ENCODE measurements around the gene MYLK2.
"Not testable (repeated sequence)": the region's sequence is repeated elsewhere in the genome, so short reads cannot be mapped to it uniquely, and the experiment has no call there.

The MYLK2 gene

GRCh38 chr20:31819083-31819784, at the start of gene MYLK2:
Gene MYLK2 (plus strand): TSS chr20:31819356. CDS start chr20:31819581, 225 bp downstream.
- peak; percentile 79 for DNase-seq

GRCh38 chr20:31769681-31770080, 49.5 kb upstream of the MYLK2 start:
- DNase-seq = no peak

- no peak for DNase-seq
Measured at GRCh38 chr20:31770243-31770642, 48.9 kb upstream of the MYLK2 start.

GRCh38 chr20:31774408-31774807, 44.7 kb upstream of the MYLK2 start:
- no peak for DNase-seq

DNA sequence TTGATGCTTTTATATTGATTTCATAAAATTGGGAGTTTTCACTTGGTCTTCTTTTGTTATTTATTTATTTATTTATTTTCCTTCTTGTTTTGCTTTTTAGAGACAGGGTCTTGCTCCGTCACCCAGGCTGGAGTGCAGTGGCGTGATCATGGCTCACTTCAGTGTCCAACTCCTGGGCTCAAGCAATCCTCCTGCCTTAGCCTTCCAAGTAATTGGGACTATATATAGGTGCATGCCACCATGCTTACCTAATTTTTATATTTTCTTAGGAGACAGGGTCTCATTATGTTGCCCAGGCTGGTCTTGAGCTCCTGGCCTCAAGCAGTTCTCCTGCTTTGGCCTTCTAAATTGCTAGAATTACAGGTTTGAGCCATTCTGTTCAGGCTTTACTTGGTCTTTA, 38.3 kb upstream of the MYLK2 start:
- DNase-seq = no peak

GRCh38 chr20:31781945-31782344, 37.2 kb upstream of the MYLK2 start:
- DNase-seq = no peak

DNA sequence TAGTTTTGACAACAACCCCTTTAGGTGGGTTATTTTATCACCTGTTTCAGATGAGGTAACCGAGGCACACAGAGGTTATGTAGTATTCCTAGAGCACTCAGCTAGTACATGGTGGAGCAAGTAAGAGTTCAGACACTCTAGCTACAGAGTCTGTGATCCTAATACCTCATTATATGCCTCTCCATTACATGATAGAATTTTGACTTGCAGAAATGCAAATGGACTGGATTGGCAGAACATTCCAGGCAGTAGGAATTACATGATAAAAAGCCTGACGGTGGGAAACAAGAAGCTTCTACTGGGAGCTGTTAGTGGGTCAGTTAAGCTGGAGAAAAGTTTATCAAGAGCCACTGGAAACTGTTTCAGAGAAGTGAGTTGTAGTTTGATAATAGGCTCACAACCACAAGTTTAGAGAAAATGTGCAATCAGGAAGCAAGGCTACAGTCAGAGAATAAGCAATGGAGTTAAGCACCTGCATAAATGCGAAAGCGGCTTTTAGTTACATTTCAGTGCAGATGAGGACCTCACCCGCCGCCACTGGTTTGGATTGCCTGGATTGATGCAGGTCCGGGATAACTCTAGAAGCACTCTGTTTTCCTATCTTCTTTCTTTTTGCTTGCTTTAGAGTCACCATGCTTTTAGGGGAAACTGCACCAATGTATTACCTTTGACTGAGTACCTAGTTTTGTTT, 34.7 kb upstream of the MYLK2 start:
- DNase-seq = no peak

DNA sequence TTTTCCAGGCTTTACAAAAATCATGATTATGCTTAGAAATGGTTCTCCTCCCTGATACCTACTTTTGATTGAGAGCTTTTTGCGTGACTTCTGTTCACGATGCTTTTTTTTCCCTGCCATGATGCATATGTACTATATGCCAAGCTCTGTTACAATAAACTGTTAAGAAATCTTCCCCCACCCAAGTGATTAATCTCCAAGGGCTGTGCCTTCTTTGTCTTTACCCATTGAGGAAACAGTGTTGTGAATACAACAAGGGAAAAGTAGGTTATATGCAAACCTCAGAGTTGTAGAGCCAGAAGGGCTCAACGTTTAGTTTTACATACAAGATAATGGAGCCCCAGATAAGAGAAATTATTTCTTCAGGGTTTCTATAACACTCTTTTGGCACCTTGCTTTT, 34.1 kb upstream of the MYLK2 start:
- no peak for DNase-seq

DNA sequence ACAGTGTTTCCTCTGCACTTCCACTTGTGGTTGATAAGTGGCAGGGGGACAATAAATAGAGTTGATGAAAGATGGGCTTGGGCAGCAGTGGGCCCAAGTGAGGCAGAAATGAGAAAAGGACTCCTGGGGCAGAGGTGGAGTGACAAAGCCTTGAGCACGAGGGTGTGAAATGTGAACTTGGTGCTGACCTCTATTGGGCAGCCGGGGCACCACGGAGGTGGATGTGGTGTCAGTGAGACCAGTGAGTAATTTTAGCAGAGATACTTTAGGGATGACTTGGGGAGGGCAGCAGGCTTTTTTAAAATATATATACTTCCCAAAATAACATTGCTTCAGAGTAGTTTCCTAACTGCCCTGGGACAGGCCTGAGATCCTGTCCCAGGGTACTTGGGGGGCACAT, 30.6 kb upstream of the MYLK2 start:
- no peak for DNase-seq

- DNase-seq = no peak
Measured at GRCh38 chr20:31790401-31790800, 28.8 kb upstream of the MYLK2 start.

GRCh38 chr20:31797364-31797763, 21.8 kb upstream of the MYLK2 start:
- DNase-seq = no peak

DNA sequence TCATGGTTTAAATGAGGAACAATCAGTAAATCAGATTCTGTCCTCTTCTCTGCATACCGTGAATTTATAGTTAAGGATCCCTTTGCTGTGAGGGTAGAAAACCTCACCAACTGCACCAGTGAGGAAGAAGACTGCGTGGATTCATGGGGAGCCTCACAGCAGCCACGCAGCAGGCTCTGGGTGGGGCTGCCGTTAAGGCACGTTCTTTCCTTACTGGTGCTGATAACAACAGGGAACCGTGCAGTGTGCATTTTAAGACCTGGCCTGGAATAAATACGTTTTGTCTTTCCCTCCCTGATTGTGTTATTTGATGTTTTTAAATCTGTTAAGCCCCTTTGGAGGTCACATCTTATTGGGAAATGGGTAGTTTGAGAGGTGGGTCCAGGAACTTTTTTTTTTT, 17.6 kb upstream of the MYLK2 start:
- no peak for DNase-seq

DNA sequence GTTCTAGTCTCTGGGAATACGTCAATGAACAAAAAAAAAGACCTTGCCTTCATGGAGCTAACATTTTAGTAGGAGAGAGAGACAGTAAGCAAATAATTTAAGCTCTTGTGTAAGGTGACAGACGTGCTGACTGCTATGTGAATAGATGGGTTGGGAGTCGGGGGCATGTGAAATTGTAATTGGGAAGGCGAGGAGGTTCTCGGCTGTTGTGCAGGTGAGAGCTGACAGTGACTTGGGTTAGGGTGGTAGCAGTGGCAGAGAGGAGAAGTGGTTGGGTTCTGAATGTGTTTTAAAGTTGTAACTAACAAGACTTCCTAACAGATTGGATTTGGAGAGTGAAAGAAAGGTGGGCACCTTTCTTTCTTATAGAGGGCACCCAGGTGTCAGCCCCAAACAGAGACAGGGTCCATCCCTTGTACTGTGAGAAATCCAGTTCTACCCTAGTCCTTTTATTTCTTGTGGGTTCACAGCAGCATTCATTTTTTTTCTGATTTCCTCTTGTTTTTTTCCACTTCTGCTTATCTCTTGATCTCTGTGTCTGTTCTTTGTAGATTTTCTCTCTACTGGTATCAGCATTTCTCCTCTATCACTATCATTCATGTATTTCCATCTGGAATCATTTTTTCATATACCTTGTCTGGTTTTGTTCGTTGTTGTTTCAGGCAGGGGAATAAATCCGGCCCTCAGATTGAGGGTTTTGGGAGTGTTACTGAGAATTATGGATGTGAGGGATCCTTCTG, 15.4 kb upstream of the MYLK2 start:
- DNase-seq = no peak

- DNase-seq = no peak
Measured at GRCh38 chr20:31806564-31807355, 12.4 kb upstream of the MYLK2 start.

DNA sequence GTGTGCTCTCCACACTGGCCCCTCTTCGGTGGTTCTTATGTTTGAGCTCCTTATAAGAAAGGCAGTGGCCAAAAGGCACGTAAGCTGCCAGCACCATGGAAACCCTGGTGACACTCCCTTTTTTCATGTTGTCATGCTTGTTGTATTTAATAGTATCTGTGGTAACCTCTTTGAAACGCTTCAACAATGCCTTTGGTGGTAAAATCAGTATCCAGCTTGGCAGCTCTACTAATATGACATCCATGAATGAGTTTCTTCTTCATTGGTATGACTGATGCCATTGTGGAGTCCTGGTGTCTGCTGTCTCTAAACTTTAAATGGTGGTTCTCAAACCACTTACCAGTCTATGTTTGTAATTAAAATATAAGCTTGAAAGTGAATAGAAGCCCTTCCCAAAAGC, 10.7 kb upstream of the MYLK2 start:
- DNase-seq = no peak

DNA sequence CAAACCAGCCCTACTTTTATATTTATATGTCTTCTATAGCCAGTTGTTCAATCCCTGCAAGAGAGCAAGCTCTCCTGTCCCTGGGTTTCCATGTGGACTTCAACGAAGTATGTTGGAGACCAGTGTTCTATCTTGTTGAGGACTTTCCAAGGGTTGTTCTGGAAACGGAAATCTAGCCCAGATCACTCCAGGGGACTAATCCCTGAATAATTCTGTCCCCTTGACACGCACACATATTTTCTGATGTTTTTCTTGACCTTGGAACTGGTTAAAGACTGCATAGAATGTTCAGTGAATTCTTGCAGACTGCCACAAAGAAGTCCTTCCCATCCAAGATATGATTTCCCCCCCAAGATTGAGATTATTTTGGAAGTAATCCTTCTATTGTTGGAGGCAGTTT, 9.5 kb upstream of the MYLK2 start:
- no peak for DNase-seq

DNA sequence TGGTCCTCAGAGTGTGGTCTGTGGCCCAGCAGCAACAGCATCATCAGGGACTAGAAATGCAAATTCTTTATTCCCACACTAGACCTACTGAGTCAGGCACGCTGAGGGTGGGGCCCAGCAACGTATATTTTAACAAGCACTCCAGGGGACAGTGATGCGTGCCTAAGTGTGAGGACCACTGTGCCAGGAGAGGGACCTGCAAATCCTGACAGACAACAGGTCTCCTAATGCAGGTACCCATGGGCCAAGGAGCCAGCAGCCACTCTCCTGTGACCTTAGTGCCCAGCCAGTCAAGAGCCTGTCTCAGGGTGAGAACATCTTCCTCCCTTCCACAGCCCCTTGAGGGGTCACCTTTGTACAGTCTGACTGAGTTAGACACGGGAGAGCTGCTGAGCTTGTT, 8.0 kb upstream of the MYLK2 start:
- no peak for DNase-seq

DNA sequence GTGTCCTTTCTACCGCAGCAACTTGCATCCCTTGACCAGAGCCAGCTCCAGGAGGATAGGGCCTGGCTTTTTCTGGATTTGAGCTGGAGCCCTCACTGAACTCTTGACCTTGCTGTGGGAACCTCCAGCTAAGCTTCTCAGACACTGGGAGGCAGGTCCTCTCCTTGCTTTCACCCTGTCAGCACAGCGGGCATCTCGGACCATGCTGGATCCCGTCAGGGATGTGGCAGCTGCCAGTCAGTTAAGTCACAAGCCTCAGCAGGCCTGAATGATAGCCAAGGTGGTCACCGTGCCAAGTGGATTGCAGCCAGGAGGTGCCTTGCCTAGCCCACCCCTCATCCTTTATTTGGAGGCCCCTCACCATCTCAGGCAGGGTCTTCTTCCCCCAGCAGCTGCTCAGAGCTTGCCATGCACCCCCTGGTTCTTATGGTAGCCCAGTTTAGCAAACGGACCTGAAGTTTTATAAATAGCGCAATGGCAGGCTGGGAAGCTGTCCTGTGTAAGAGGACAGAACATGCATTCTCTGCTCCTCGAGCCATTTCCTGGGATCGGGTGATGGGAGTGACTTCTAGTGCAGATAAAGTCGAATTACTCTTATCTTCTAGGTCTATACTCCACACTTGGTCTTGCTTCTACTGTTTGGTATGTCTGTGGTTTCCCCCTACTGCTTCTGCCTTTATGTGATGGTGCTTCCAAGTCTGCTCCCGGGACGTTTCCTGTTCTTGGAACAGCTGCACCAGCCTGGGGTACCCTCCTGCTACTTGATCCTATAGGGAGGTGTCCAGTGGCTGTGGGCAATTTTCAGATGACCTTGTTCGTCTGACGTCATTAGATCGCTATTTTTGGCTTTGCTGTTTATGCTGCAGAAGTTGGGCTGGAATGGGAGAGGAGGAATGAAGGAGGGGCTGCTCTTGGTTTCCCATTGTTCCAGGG, 7.1 kb upstream of the MYLK2 start:
- peak; percentile 63 for DNase-seq

DNA sequence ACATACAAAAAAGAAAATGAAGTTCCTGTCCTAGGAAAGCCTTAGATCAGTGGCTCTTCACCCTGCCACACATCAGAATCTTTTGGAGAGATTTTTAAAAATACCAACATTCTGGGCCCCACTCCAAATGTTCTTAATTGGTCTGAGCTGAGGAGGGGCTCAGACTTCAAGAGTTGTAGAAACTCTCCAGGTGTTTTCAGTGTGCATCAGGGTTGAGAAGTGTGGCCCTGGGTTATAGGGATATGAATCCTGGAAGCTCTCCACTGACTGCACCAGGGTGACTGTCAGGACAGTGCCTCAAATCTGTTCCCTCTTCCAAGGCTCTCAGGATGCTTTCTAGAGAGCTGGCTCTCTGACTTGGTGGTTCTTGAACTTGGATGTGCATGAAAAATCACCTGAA, 5.5 kb upstream of the MYLK2 start:
- DNase-seq = no peak

DNA sequence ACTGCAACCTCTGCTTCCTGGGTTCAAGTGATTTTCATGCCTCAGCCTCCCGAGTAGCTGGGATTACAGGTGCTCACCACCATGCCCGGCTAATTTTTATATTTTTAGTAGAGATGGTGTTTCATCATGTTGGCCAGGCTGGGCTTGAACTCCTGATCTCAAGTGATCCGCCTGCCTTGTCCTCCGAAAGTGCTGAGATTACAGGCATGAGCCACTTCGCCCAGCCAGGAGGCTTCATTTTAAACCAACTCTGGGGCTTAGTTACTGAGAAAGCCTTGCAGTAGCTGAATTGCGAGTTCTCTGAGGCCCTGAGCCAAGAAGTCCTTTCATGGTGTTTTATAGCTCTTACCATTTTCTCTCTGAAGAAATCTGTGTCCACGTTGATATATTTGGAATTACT, 5.0 kb upstream of the MYLK2 start:
- DNase-seq = not testable (repeated sequence)

- no peak for DNase-seq
Measured at GRCh38 chr20:31815408-31816188, 3.6 kb upstream of the MYLK2 start.
